Endothelial cell of umbilical vein (primary cell): ENCODE results near the gene SOX11. TPM values are rescaled to one million over a fixed set of nuclear protein-coding genes. Genes with fewer than 3 reads are reported as not detected.

Source experiments
- BruUV-seq: library from RNA; stranded (reverse); fragments of 400-500 nt; replicated peaks from 2 replicates; lab custom pipeline; 2021; lab: Mats Ljungman, UMichigan
- CTCF ChIA-PET: fragments of 300-600, 350-600 bp; sonication (Branson Sonifier 250); formaldehyde crosslinking; loops from one replicate; lab custom pipeline; 2021; ENCODE audit warnings: antibody characterized with exemption, inconsistent platforms; lab: Charles Lee
- POLR2A ChIA-PET: fragments of 300-600, 350-600 bp; sonication (Branson Sonifier 250); formaldehyde crosslinking; loops from one replicate; lab custom pipeline; 2021; ENCODE audit warnings: antibody characterized with exemption, inconsistent platforms; lab: Charles Lee
- DNase-seq: peaks from one replicate; pipeline ENCODE4 v3.0.0-alpha.2; 2011; ENCODE audit warnings: low read depth, low spot score
- FAIRE-seq: peaks from 2 replicates; lab custom pipeline; 2011; peaks lifted over from hg19 to GRCh38; lab: Jason Lieb, UNC
- H2AFZ ChIP-seq: 2 replicates; pipeline ENCODE4 v1.6.0; 2012; ENCODE audit warnings: low read depth, low read length, control low read depth, inconsistent platforms
- H3K27ac ChIP-seq: 2 replicates; pipeline ENCODE4 v1.5.1; 2011; ENCODE audit warnings: low read depth, mild to moderate bottlenecking, control low read depth, low read length, moderate library complexity; ENCODE audit not compliant: insufficient read depth
- H3K27me3 ChIP-seq, 2 experiments: 2 replicates each; pipeline versions ENCODE4 v1.6.0 to v1.6.1; 2011; ENCODE audit warnings: low read length in 2 of 2, mixed read lengths in 1 of 2; ENCODE audit not compliant: control insufficient read depth in 2 of 2, insufficient read depth in 2 of 2
- H3K36me3 ChIP-seq, 2 experiments: 2 replicates in 1 of 2; 3 replicates in 1 of 2; pipeline ENCODE4 v1.5.1; 2011; ENCODE audit warnings: low read length in 2 of 2, mild to moderate bottlenecking in 1 of 2, moderate library complexity in 1 of 2; ENCODE audit not compliant: control insufficient read depth in 2 of 2, insufficient read depth in 2 of 2; ENCODE audit errors: extremely low read depth in 1 of 2
- H3K4me1 ChIP-seq: 3 replicates; pipeline ENCODE4 v1.5.1; 2011; ENCODE audit warnings: mild to moderate bottlenecking, low read length; ENCODE audit not compliant: control insufficient read depth, insufficient read depth; ENCODE audit errors: extremely low read depth
- H3K4me2 ChIP-seq: 2 replicates; pipeline ENCODE4 v1.6.1; 2011; ENCODE audit warnings: low read length, control low read depth, mixed read lengths; ENCODE audit not compliant: insufficient read depth
- H3K4me3 ChIP-seq, 3 experiments: fragments of 200-600 bp in 1 of 3; sonication (generic), shearing (Covaris generic) in 1 of 3; replicated peaks in 1 of 3; 2 replicates each; pipeline ENCODE4 v1.5.1; 2011 to 2016; ENCODE audit warnings: control low read depth in 3 of 3, low read length in 3 of 3, mild to moderate bottlenecking in 2 of 3, inconsistent platforms in 1 of 3, low read depth in 1 of 3, moderate library complexity in 1 of 3; ENCODE audit not compliant: insufficient read depth in 1 of 3
- H3K79me2 ChIP-seq: 2 replicates; pipeline ENCODE4 v1.6.0; 2012; ENCODE audit warnings: low read length, inconsistent platforms; ENCODE audit not compliant: control insufficient read depth, insufficient read depth
- H3K9ac ChIP-seq: replicated peaks from 2 replicates; pipeline ENCODE3; 2011; ENCODE audit warnings: low read length, control low read depth; ENCODE audit not compliant: insufficient read depth; ENCODE audit errors: extremely low read depth
- H3K9me1 ChIP-seq: replicated peaks from 3 replicates; pipeline ENCODE4 v1.6.0; 2011; ENCODE audit warnings: mild to moderate bottlenecking, low read length; ENCODE audit not compliant: control insufficient read depth, insufficient read depth; ENCODE audit errors: extremely low read depth
- H3K9me3 ChIP-seq: replicated peaks from 2 replicates; pipeline ENCODE4 v1.5.1; 2012; ENCODE audit warnings: low read length, inconsistent platforms; ENCODE audit not compliant: control insufficient read depth, insufficient read depth
- H4K20me1 ChIP-seq: replicated peaks from 2 replicates; pipeline ENCODE3; 2011; ENCODE audit warnings: mild to moderate bottlenecking, low read length; ENCODE audit not compliant: control insufficient read depth, insufficient read depth; ENCODE audit errors: extremely low read depth
- CTCF ChIP-seq, 2 donors: IDR thresholded peaks; 1 replicate in 1 of 2; 2 replicates in 1 of 2; pipeline ENCODE4 v1.5.1; 2011; ENCODE audit warnings: low read length in 2 of 2, mild to moderate bottlenecking in 2 of 2, moderate library complexity in 2 of 2, control low read depth in 1 of 2, inconsistent platforms in 1 of 2, low read depth in 1 of 2; ENCODE audit not compliant: insufficient read depth in 1 of 2; ENCODE audit errors: extremely low read depth in 1 of 2
- EZH2 ChIP-seq: IDR thresholded peaks from 2 replicates; pipeline ENCODE4 v1.6.1; 2012; ENCODE audit warnings: borderline replicate concordance, low read depth, mild to moderate bottlenecking, moderate library complexity, low read length, inconsistent platforms; ENCODE audit not compliant: severe bottlenecking
- FOS ChIP-seq: IDR thresholded peaks from 2 replicates; pipeline ENCODE4 v1.6.1; 2011; ENCODE audit warnings: mild to moderate bottlenecking, low read length, moderate library complexity, borderline replicate concordance; ENCODE audit not compliant: insufficient read depth
- GATA2 ChIP-seq: IDR thresholded peaks from 2 replicates; pipeline ENCODE4 v1.7.0; 2011; ENCODE audit warnings: low read depth, mild to moderate bottlenecking, moderate library complexity, mixed read lengths, low read length; ENCODE audit not compliant: insufficient read length, insufficient read depth
- JUN ChIP-seq: IDR thresholded peaks from 2 replicates; pipeline ENCODE4 v1.6.1; 2011; ENCODE audit warnings: borderline replicate concordance, low read depth; ENCODE audit not compliant: insufficient read length, insufficient read depth
- MAX ChIP-seq: IDR thresholded peaks from 2 replicates; pipeline ENCODE4 v1.6.1; 2011; ENCODE audit not compliant: insufficient read depth, insufficient read length
- MYC ChIP-seq: IDR thresholded peaks from one replicate; pipeline ENCODE4 v1.6.1; 2011; ENCODE audit warnings: mild to moderate bottlenecking, low read depth, low read length
- POLR2A ChIP-seq: IDR thresholded peaks from 2 replicates; pipeline ENCODE4 v1.6.1; 2012; ENCODE audit warnings: low read depth, mild to moderate bottlenecking, control low read depth, low read length
- POLR2AphosphoS5 ChIP-seq: IDR thresholded peaks from 2 replicates; pipeline ENCODE4 v1.6.1; 2012; ENCODE audit warnings: low read depth, mild to moderate bottlenecking, control low read depth, low read length, moderate library complexity; ENCODE audit not compliant: insufficient read depth
- dilution Hi-C: fragments of 300-500 bp; cut with MboI; formaldehyde crosslinking; loops from one replicate; pipeline ENCODE4 v1.15.0; 2019; ENCODE audit warnings: low sequenced_read_pairs; ENCODE audit not compliant: extremely low pct_ligation_motif_present
- intact Hi-C: fragments of 100-400 bp; cut with micrococcal nuclease; formaldehyde crosslinking; loops from one replicate; pipeline ENCODE4 v1.10.0; 2022
- polyA plus RNA-seq, 4 experiments: library from polyadenylated mRNA; depleted of rRNA in 3 of 4; stranded (reverse) in 3 of 4; unstranded in 1 of 4; fragments of >200 nt; gene quantifications; 2 replicates each; pipeline versions ENCODE4 v1.2.1 to v1.2.3, GENCODE V29; 2011 to 2012; ENCODE audit warnings: missing spikeins in 1 of 4
- total RNA-seq: library from RNA; stranded (reverse); gene quantifications from 2 replicates; pipeline ENCODE4 v1.2.3, GENCODE V29; 2021

Gene SOX11
- total and polyA plus RNA-seq, 2 donors (not counting 3 experiments of a cell fraction or from before 2014, with no cell fraction given) = not detected

- POLR2A ChIA-PET = no interaction called here
Observed at GRCh38 chr2:5665066-5665465, 27.1 kb upstream of the SOX11 start.

More at GRCh38 chr2:5665066-5665465, 27.1 kb upstream of the SOX11 start:
- no peak overlapping the region for H3K9ac ChIP-seq
- no peaks in the 10 kb centered on the region for H3K79me2 ChIP-seq
- H3K9me1 ChIP-seq = no peaks in the 10 kb centered on the region
- no peaks in the 10 kb centered on the region for H4K20me1 ChIP-seq
- no peak overlapping the region for H2AFZ ChIP-seq
- no peak overlapping the region for H3K4me2 ChIP-seq
- FAIRE-seq (no peak), DNase-seq (no peak)
- no peaks in the 10 kb centered on the region for H3K36me3 ChIP-seq
- TF ChIP-seq MYC = no peak
- TF ChIP-seq JUN = no peak
- TF ChIP-seq EZH2 = no peak
- TF ChIP-seq POLR2A = no peak
- TF ChIP-seq GATA2 = no peak
- TF ChIP-seq POLR2AphosphoS5 = no peak
- TF ChIP-seq CTCF (IDR thresholded peaks at IDR 0.05; ENCODE audit: extremely low read depth in 1 of 2, insufficient read depth in 1 of 2, low read depth in 1 of 2, low read length in 2 of 2) = no peak
- no peak for TF ChIP-seq FOS
- no peak for TF ChIP-seq MAX
- intact Hi-C loops = no loop called here
- CTCF ChIA-PET = no interaction called here
- BruUV-seq = no TSS peak
- no peaks in the 10 kb centered on the region for H3K27me3 ChIP-seq
- H3K9me3 ChIP-seq = peaks cover 4% of the 10 kb centered on the region
- dilution Hi-C loops = no loop called here
- no peak overlapping the region for H3K4me3 ChIP-seq
- no peaks in the 10 kb centered on the region for H3K4me1 ChIP-seq
- H3K27ac ChIP-seq = no peak overlapping the region
